Activated gamma-delta T cell treated with Interleukin-2 at 50 U/mL for 16 hours (primary cell): ENCODE data around the gene PTPRT.
"Not testable (repeated sequence)": the region's sequence is repeated elsewhere in the genome, so short reads cannot be mapped to it uniquely, and the experiment has no call there.

Experiments used
- DNase-seq: peaks from one replicate; pipeline ENCODE4 v3.0.0-alpha.2; 2020

PTPRT gene

DNA sequence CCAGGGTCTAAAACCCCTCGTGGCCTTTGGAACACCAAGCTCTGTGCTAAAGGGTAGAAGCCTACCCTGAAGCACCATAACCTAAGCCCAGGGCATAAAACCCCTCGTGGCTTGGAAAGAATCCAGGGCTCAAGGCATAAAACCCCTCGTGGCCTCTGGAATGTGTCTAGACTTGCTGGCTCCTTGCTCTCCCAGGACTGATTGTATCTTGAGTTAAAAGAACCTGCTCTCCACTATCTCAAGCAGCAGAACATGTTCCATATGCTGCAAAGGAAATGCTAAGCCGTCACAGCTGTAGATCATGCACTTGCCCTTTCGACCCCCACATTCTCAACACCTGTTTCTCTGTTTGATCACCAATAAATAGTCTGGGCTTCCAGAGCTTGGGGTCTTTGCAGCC, 288.9 kb downstream of the PTPRT start:
- not testable (repeated sequence) for DNase-seq

DNA sequence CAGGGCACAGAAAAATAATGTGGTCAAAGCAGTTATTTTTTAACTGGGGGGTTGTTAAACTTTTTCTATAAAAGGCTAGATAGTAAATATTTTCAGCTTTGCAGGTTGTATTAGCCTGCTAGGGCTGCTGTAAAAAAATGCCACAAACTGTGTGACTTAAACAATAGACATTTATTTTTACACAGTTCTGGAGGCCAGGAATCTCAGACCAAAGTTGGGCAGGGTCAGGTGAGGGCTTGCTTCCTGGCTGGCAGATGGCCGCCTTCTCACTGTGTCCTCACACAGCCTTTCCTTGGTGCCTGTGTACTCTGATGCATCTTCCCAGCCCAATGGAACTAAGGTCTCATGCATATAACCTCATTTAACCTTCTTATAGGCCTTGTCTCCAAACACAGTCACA, 294.7 kb downstream of the PTPRT start:
- no peak for DNase-seq

DNA sequence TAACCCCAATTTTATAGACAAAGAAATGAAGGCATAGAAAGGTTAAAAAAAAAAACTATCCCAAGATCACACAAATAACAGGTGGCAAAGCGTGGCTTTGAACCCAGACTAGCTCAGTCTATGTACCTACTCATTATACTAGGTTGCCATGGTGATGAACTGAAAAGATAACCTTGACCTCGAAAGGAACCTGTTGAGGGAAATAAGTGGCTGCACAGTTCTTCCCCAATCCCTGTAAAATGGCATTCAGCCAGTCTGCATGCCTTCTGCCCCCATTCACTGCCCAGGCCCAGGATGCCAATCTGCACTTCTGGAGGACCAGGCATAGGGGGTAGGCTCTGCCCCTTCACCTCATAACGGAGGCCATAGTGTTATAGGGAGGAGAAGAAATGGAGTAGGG, 295.2 kb downstream of the PTPRT start:
- no peak for DNase-seq

DNA sequence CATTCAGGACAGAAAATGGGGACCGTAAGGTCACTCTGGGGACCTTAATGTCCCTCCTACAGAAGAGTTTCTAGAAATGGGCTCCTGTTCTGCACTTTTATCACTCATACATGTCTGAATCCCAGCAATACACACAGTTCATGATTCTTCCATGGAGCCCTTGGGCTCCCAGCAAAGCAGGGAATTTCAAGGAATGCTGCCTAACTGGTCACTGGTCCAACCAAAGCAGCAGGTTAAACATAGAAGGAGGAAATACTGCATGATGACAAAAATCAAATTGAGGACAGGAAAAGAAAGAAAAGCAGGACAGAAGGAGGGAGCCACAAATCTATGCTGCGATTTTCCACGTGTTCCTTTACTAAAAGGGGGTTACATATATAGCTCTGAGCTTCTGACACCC, 300.2 kb downstream of the PTPRT start:
- DNase-seq, result no peak

DNA sequence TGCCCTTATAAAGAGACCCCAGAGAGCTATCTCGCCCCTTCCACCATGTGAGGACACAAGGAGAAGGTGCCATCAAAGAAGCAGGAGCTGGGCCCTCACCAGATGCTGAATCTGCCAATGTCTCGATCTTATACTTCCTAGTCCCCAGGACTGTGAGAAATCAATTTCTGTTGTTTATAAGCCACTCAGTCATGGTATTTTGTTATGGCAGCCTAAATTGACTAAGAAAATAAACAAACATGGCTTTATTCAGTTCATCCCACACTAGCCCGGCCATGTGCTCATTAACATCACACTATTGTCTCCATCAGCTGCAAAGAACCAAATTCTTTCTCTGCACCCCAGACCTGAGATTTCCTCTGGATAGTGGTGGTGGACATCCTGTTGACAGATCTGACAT, 302.4 kb downstream of the PTPRT start:
- DNase-seq, result no peak

DNA sequence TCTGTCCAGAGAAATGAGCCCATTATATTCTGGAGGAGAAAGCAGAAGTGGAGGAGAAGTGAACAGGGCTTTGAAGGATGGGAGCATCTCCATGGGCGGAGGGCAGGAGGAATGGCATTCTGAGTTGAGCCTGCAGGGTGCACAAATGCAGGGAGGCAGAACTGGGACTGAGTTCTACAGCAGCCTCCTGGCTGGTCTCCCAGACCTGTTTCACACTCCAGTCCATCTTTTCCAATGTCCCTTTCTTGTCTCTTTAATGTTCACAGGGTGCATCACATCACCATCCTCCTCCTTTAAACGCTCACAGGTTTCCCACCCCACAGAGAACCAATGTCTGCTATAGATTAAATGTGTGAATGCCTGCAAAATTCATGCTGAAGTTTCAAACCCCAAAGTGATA, 302.9 kb downstream of the PTPRT start:
- DNase-seq, result no peak

DNA sequence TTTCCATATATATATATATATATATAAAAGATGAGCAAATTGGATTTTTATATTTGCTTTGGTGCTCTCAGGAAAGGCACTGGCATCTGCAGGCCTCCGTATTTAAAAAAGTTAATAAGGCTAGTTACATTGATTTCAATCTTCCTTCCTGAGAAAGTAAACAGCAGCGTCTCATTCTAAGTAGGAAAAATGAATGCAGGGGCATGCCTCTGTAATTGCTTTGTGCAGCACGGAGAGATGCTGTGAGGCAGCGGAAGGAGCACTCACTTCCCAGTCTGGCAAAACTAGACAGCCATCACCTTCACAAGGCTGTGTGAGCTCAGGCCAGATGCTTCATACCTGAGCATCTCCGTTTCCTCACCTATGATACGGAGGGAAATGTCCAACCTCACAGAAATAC, 303.7 kb downstream of the PTPRT start:
- DNase-seq, result no peak

DNA sequence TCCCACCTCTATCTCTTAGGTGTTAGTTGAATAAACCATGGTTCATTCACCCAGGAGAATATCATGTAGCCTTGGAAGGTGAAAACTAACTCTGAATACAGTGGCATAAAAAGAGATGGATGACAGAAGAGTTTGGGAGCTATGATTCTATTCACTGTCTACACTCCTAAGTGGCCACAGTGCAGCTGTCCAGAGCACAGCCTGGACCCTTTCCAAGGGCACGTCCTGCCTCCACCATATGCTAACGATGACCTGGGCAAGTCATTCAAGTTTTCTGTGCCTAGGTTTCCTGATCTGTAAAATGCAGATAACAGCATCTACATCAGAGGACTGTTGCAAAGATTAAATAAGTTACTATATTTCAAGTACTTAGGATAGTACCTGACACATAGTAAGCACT, 314.1 kb downstream of the PTPRT start:
- no peak for DNase-seq

DNA sequence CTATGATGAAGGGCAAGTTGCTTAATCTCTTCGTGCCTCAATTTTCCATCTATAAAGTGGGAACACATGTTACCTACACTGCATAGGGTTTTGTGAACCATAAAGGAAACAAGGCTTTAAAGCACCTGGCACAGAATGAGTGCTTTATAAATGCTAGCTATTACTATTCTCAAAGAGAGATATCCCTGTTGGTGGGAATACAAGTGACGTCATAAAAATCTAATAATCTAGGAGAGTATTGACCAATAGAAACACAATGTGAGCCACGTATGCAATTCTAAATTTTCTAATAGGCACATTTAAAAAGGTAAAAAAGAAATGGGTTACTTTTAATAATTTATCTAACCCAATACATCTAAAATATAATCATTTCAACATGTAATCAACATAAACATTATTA, 316.4 kb downstream of the PTPRT start:
- no peak for DNase-seq

DNA sequence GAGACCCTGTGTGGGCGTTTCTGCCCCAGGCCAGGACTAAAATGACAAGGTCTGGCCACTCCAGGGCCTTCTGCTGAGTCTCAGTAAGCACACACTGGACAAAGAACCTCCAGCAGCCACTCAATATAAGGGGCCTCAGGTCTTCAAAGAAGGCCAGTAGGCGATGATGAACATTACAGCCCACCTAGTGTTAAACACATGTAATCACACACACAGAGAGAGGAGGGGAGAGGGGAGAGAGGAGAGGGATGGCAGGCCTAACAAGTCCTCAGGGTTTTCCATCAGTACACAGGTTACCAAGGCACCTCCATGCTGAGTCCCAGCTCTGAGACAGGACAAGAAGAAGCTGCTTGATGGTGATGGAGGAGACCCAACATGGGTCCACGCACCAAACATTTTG, 325.6 kb downstream of the PTPRT start:
- DNase-seq, result no peak

DNA sequence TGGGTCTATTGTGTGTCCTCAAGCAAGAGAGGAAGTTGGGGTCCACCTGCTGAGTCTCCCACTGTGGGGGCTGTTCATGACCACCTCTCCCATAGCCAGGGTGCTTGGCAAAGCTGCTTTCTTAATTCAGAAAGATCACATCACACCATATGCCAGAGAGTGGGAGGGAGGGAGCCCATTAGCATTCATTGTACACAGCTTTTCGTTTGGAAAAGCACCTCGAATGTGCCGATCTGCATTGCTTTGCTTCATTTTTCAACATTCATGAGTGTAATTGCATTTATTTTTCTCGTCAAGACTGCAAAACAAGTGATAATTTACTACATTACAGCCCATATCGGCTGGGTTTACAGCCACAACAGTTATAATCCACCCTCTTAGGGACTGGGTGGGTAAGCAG, 327.3 kb downstream of the PTPRT start:
- no peak for DNase-seq

DNA sequence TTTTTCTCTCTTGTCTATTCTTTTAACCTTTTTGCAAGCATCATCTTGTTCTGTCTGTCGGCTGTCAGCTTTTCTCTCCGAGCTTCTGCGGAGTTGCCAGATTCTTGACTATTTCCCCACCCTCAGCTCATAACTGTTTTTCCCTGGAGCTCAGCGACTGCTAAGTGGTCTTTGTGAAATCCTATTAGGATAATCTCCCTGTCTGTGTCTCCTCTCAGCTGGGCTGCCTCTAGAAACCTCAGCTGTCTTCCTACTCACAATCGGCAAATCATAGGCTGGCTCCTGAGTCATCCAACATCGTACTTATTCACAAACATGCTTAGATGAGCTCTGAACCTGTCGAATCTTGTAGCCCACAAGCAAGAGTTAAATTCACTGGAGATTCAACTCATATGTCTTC, 332.3 kb downstream of the PTPRT start:
- no peak for DNase-seq

DNA sequence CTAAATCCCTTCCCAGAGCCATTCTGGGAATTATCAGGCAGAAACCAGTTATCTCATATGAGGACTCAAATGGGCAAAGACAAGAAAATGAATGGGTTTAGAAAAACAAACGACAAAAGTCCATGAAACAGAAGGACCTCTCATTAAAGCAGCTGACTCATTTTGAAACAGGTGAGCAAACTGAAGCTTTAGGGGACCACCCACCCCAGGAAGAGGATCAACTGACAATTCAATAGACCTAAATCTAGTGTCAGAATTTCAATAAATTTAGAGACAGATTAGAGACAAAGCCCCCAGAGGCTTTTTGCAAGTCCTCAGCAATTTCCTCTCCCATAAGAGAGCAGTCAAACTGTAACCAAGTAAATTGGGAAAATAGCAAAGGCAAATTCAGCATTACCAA, 333.8 kb downstream of the PTPRT start:
- no peak for DNase-seq

DNA sequence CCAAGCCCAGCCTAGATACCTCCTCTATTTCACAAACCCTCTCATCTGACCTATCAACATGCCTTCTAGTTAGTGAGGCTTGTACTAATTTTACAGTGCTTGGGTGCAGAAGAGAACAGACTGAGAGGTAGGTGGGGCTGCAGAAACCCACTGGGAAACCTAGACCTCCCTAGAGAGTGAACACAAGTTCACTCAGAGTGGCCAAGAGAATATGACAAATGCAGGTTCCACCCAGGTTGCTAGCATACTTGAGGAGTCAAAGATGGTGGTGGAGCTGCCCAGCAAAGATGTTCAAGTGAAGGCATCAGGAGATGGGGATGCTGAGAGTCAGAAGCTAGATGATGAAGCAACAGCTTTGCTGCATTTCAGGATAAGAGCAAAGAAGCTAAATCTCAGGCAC, 337.0 kb downstream of the PTPRT start:
- no peak for DNase-seq

DNA sequence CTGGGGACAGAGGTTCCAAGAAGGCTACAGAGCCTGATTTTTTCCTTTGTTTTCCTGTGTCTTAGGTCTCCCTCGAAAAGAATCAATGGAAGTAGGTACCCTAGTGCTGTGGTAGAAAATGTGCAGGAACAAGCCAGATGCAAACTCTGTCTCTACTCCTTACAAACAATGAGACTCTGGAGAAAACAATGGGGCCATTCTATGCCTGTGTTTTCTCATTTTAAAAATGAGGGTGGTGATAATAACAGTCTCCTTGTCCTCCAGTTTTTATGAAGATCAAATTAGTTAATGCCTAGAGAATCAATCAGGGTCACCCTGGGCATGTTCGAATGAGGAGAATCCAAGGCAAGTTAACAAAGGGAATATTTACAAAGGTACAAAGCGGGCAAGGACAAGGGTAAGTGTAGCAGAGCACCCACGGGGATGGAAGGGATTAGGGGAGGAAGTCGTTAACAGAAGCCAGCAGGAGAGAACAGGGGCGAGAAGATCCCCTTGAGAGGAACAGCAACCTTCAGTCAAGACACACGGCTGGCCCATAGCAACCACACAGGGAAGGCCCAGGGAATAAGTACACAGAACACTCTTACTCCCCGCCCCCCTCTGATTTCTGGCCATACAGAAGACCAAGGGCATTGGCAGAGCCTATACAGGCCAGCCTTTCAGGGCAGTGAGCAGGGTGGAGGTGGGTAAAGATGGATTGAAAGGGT, 342.8 kb downstream of the PTPRT start:
- DNase-seq, result no peak

DNA sequence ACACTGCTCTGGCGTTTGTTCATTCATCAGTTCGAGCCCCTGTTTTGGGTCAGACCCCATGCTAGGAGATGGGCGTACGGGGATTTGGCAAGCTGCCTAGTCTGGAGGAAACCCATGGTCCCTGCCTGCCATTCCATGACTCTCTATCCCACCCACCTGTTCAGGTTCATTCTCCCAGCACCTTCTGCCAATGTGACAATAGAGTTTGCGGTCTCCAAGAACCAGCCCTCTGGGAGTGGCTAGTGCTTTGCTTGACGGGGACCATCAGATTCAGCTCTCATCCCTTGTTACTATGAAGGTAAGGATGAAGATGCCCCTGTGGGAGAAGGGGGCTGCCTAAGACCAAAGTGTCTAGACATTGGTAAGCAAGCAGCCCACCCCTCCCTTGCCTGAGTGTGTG, 345.0 kb downstream of the PTPRT start:
- DNase-seq, result no peak

DNA sequence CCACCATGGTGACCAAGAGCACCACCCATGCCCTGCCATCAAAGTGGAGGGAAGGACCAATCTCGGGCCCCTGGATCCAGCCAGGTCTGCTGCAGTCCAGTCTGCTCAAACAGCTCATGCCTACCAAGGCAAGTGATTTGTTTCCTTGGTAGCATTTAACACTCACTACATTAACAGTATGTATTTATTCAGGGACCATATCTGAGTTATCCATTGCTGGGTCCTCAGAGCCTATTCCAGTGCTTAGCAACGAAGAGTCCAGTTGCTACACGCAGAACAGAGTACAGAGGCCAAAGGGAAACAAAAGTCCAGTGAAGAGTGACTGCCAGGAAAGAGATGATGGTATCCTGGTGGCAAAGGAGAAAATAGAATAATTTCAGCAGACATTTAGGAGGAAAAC, 352.2 kb downstream of the PTPRT start:
- DNase-seq, result no peak

DNA sequence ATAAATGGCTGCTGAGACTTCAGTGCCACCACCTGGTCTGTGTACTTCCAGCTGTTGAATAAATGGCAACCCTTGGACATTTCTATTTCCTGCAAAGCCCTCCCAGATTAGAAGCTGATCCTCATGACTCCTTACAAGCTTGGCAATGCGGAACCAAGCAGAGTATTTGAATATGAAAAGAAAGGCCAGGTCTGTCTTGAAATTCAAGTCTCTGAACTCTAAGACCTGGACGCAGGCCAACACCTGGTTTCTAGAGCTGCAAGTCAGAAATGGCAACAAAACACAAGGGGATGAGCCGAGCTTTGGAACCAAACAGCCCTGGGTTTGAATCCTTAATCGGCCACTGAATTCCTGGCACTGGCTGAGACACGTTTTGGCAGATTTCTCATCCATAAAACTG, 353.4 kb downstream of the PTPRT start:
- DNase-seq, result no peak

DNA sequence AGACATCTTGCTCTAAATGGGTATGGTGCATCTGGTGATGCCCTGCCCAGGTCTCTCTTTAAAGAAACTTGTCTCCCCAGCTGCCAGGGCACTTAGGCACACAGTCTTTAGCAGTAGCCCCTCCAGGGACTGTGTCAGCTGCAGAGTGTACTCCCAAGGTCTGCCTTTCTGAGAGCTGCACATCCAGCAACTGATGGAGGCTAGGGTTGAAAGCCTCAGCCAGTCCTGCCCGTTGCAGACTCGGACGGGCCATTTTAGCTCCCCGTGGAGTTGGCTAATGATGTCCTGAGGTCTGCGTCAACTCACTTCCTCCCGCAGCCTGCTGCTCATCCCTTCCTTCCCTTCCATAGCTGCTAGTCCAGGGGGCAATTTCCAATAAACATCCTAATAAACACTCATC, 381.8 kb downstream of the PTPRT start:
- no peak for DNase-seq

DNA sequence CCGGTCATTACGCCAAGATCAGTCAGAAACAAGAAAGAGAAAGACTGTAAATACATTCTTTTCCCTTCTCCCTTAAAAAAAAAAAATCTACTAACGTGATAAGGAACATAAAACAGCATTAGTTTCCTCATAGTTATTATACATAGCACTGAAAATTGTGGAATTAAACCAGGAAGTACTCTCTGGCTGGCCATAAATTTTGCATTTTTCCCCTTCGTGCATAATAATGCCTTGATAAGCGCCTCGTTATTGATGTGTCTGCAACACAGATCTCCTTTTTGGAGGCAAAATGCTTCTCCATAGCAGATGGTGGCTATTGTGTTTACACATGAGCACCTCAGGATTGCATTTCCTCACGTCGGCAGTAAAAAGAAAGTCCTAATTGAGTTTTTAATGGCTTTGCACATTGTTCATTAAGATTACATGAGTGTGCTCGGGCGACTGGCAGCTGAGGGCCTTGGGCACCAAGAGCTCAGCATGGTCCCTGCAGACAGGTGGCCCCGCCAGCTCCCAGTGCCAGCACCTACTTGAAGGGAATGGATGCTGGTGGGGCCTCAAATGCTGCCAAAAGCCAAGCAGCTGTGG, 394.5 kb downstream of the PTPRT start:
- DNase-seq, result no peak

DNA sequence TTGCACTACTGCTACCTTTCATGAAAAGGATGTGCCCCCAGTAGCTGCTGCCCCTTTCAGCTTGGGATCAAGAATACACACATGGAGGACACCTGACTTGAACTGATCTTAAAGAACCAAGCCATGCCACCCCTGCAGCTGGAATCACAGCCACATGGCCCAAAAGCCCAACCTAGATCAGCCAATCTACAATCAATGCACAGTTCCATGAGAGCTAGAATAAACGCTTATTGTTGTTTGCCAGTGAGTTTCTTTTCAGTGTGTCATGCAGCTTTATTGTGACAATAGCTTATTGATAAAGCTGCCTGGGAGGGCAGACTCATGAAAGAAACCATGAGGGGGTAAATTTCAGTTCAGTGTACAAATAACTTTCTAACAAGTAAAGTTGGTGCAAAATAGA, 397.7 kb downstream of the PTPRT start:
- no peak for DNase-seq

DNA sequence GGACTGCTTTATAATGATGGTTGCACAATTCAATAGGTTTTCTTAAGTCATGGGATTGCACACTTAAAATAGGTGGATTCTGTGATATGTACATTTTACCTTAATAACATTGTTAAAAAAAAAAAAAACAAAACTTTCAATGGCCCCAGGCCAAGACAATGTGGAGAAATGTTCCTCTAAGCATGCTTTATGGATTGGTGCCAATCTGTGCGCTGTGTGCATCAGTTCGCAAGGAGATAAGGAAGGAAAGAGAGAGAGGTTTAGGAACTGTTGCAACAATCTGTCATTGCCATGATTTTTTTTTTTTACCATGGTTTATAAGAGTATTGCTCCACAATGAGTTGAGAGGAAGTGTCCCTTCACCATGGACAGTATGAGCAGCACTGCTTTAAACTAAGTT, 399.6 kb downstream of the PTPRT start:
- no peak for DNase-seq

DNA sequence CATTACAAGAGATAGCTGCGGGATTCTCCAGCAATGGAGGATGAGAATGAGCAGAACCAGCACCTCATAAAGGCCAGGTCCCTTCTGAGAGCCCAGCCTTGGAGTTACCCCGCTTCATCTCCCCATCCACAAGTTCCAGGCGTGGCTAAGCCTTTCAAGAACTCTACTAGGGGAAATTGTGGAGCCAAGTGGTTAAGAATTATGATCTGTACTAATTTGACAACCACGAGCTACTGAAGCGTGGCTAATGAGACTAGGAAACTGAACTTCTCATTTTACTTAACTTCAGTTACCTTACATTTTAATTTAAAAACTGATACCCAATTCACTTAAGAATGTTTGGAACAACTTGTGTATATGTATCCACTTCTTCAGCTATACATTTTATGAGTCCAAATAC, 401.0 kb downstream of the PTPRT start:
- no peak for DNase-seq

DNA sequence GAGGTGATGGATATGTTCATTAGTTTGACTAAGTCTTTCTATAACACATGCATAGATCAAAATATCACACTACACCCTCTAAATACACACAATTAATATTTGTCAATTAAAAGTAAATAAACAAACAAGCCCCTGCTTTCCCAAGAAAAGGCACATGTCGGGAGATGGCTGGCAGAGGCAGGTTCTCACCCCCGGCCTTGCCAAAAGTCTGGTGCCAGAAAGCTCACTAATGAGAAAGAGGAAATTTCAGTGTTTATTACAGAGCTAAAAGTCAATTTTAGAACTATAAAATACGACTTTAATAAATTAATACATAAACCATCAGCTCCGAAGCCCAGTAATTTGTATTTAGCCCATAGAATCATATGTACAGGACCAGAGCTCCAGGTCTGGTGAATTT, 404.7 kb downstream of the PTPRT start:
- no peak for DNase-seq

DNA sequence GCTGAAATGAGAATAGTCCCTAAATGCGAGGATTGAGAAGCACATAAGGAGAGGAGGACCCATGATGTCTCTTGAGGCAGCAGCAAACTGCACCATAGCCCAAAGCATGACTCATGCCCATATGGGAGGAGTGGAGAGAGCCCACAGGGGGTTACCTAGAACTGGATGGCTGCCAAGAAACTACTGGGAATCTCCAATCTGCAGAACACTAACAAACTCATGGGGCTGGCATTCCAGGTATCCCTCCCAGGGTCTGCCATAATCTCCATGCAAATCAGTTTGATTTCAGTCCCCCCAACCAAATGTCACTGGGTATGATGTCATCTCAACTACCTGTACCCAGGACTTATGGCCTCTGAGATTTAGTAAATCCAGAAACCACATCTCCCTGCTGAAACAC, 410.5 kb downstream of the PTPRT start:
- DNase-seq, result no peak
